Hippocampal formation (tissue), 2 donors: Measurements from ENCODE around the gene KASH5.

Source experiments
- DNase-seq, 2 donors: peaks; one replicate each; lab custom pipeline; 2025; lab: John Stamatoyannopoulos, UW

The KASH5 gene

GRCh38 chr19:49395581-49396407 is 7.7 kb downstream of the KASH5 start:
- DNase-seq = no peak

- DNase-seq = no peak
Measured at GRCh38 chr19:49396738-49397505, 8.9 kb downstream of the KASH5 start.

DNA sequence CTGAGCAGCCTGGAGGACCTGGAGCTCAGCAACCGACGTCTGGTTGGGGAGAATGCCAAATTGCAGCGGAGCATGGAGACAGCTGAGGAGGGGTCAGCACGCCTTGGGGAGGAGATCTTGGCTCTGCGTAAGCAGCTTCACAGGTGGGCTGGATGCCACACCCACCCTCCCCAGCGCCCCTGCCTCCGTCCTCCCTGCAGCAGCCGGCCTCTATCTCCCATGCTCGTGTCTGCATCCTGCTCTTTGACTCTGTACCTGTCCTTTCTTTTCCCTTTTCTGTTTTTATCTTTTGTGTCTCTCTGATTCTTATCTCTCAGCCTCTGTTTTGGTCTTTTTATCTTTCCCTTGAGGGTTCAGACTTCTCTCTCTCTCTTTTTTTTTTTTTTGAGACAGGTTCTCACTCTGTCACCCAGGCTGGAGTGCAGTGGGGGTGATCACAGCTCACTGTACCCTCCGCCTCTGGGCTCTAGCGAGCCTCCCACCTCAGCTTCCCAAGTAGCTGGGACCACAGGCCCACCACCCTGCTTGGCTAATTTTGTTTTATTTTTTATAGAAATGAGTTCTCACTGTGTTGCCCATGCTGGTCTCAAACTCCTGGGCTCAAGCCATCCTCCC is 10.1 kb downstream of the KASH5 start:
- DNase-seq = no peak

DNA sequence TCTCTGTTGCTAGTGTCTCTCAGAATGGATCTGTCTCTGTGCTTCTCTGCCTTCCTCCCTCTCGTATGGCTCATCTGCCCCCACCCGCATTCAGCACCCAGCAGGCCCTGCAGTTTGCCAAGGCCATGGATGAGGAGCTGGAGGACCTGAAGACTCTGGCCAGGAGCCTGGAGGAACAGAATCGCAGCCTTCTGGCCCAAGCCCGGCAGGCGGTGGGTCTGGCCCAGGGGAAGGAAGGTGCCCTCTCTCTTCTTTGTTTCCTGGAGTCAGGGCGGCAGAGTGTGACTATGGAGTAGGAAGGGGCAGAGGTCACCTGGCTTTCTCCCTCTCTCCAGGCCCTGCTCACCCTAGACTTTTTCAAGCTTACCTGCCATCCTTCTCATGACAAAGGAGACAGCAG is 10.9 kb downstream of the KASH5 start:
- DNase-seq = no peak

DNA sequence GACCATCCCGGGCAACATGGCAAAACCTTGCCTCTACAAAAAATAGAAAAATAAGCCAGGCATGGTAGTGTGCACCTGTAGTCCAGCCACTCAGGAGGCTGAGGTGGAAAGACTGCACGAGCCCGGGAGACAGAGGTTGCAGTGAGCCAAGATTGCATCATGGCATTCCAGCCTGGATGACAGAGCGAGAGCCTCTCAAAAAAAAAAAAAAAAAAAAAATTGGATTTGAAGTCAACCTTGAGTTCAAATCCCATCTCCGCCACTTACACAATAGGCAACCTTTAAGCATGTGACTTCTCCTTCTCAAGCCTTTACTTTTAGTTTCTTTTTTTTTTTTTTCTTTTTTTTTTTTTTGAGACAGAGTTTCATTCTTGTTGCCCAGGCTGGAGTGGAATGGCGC is 12.0 kb downstream of the KASH5 start:
- no peak for DNase-seq

DNA sequence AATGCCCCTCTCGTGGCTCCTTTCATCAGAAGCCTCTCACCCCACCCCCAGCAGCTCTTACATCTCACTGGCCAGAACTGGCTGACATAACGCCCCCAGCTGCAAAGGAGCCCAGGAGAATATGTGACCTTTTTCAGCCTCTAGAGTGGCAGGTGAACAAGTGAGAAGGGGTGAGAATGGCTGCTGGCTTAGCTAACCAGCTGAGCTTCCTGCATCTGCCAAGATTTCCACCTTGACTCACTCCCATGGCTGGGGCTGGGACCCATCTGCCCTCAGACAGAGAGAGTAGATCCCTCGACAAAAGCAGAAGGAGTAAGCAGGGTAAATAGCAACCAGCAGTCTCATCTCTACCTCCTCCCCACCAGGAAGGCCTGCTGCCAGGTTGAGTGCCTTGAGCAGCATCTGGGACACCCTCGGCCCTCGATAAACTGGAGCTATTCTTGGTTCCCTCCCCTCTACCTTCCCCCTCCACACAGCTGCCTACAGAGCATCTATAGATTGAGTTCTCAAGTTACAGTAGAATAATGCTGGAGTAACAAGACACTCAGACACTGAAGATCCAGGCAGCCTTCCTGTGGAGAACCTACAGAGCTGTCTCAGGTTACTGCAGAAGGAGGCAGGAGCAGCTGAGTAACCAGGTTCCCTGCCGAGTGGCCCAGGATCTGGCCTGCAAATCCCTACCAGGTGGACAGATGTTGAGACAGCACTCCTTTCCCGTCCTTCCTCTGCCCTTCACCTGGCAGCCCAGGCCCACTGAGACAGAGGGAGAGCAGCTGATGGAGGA is 15.5 kb downstream of the KASH5 start:
- no peak for DNase-seq

DNA sequence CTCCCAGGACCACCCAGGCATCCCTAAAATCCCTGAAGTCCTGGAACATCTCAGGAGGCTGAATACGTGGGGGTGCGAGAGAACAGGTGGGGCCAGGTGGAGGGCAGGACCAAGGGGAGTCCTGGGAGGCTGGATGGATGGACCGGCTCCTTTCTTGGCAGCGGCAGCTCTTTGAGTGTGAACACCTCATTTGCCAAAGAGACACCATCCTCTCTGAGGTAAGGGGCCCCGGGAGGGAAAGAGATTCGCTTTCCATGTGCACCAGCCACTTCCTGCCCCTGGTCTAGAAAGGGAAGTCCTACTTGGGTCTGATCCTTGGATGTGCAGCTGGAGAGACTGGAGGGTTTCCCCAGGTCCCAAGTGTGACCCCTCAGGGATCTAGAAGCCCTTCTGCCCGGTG is 19.0 kb downstream of the KASH5 start:
- DNase-seq = no peak

DNA sequence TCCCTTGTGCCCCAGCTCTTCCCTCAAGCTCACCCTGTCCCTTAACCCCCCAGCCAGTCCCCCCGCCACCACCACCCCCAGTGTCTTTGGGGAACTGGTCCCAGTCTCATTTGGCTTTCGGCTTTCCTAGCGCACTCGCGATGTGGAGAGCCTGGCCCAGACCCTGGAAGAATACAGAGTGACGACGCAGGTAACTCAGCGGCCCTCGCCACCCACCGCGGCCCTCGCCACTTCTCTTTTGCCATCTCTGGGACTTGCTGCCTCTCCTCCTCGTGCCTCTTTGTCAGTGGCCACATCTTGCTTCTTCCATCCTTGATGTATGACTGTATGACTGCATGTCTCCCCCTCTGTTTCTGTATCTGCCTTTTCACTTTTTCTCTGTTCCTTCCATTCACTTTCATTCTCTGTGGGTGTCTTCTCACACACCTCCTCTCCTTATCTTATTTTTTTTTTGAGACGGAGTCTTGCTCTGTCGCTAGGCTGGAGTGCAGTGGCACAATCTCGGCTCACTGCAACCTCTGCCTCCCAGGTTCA is 19.5 kb downstream of the KASH5 start:
- DNase-seq = no peak

- no peak for DNase-seq
Measured at GRCh38 chr19:49408816-49409440, 20.9 kb downstream of the KASH5 start.

GRCh38 chr19:49409441-49410029 is 21.5 kb downstream of the KASH5 start:
- no peak for DNase-seq

- no peak for DNase-seq
Measured at GRCh38 chr19:49411681-49412326, 23.8 kb downstream of the KASH5 start.

- no peak for DNase-seq
Measured at GRCh38 chr19:49413348-49413747, 25.3 kb downstream of the KASH5 start.

DNA sequence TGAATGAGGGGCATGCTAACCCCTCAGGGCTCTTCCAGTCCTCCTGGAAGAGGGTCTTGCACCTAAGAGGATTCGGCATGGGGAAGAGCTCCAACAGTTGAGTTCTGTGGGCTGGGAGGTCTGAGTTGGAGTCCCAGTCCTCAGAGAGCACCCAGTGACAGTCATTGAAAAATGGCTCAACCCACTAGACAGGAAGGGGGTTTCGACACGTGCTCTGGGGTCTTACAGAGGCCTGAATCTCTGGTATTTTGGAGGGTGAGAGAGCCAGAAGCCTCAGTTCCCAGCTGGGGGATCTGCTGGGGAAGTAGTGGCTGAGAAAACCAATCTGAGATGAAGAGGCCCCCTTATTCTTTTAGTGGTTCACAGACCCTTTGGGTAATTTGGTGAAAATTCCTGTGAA is 26.2 kb downstream of the KASH5 start:
- no peak for DNase-seq

DNA sequence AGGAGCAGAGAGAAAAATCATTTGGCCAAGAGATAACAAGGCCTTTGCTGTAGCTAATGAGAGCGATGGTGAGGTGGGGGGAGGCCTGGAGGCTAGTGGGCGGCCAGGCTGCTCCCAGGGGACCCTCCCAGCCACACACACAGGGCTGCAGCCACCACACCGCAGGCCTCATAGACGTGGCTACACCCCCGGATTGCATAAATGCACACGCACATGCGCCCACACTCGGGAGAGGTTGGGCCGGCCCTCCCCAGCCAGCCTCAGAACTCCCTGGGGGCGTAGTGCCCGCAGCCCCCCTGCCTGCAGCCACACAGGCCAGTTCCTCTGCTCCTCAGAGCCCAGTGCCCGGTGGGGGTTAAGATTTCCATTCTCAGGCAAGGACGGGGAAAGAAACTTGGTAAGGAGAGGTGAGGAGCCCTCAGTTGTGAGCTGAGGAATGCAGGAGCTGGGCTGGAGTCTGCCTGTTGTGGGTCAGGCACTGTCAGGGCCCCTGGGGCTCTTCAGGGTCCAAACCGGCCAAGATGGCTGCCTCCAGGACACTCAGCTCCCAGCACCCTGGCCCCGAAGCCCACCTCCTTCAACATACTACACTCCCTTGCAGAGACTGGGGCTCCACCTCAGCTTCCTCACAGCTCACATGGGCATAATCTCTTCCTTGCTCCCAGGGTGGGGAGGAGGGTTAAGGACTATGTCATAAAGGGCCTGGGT is 27.2 kb downstream of the KASH5 start:
- DNase-seq = no peak

DNA sequence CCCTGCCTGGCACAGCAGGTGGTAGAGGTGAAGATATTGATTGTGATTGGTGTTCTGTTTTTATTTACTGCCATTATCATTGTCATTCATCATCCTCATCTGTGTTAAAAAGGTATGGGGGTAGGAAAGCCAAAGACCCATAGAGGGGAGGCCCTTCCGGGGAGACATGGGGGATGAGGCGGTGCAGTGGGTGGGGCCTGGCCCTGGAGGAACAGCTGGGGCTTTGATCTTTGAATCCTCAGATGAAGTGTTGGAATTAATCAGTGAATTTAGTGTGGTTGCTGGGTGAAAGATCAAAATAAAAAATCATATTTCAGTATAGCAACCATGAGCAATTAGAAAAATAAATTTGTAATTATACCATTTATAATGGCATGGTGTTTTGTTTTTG is 27.8 kb downstream of the KASH5 start:
- DNase-seq = no peak

- DNase-seq = no peak
Measured at GRCh38 chr19:49417088-49417487, 29.0 kb downstream of the KASH5 start.

DNA sequence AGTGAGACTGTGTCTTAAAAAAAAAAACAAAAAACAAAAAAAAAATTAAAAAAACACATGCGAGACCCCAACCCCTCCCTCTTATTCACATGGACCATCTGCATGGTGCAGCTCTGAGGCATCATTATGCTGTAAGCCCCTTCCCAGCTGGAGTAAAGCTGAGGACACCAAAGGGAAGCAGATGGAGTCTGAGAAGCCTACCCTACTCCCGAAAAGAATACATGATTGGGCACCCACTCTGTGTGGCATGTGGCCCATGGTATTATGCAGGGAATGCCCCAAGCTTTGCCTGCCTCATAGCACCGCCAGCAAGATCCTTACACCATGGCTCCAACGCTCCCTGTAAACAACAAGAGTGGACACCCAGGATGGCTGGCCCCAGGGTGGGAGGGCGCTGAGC is 30.5 kb downstream of the KASH5 start:
- DNase-seq = no peak

DNA sequence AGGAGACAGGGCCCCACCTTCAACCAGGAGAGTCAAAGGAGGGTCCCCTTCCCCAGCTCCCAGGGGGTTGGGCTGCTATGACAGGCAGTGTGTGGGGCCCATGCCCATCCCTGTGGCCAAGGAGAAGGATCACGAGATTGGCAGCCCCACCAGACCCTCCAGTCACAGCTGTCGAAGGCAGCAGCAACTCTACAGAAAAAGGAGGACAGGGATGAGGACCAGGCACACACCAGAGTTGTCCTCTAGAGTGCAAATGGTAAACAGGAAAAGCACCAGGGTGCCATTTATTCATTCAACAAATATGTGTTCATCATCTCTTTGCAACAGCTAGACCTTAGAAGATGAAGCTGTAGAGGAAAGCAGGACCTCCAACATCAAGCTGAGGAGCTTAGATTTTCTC is 31.1 kb downstream of the KASH5 start:
- DNase-seq = no peak

GRCh38 chr19:49420227-49420626 is 32.2 kb downstream of the KASH5 start:
- no peak for DNase-seq
